ENCODE data around the gene HOXC5. TPM values are rescaled to one million over a fixed set of nuclear protein-coding genes. Genes with fewer than 3 reads are reported as not detected.

HOXC5 gene
- total RNA-seq, 3 donors from 2014 or later: not detected

DNA sequence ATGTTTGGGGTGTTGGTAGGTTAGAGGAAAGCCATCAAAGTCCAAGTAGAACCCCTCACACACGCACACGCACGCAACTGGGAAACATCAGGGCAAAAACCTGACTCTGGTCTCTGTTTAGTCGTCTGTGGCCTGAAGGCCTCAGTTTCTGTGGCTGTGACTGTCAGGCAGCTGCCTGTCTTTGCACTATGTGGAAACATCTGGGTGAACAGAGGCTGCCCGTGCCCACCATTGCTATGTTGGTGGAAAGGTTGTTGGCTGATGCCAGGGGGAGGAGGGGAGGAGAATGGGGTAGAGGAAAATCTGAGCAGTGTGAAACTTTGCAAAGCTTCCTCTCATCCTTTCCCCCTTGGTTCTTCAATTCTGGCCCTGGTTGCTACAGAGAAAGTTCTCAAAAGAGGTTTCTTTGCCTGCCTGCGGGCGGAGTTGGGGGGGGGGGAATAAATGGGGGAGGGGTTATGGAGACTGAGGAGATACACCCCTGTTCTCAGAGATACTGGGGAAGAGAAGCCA, 40.4 kb upstream of the HOXC5 start:
- Mint-ChIP-seq H3K4me1 (ENCODE audit: low read depth) (peaks cover 46% of the 10 kb centered on the region), H3K9me3 (no peaks in the 10 kb centered on the region), H3K4me3 (no peak overlapping the region), H3K36me3 (ENCODE audit: insufficient read depth) (no peaks in the 10 kb centered on the region), H3K27me3 (ENCODE audit: low read depth) (peaks cover 95% of the 10 kb centered on the region)
- DNase-seq (no peak), ATAC-seq (no peak)

DNA sequence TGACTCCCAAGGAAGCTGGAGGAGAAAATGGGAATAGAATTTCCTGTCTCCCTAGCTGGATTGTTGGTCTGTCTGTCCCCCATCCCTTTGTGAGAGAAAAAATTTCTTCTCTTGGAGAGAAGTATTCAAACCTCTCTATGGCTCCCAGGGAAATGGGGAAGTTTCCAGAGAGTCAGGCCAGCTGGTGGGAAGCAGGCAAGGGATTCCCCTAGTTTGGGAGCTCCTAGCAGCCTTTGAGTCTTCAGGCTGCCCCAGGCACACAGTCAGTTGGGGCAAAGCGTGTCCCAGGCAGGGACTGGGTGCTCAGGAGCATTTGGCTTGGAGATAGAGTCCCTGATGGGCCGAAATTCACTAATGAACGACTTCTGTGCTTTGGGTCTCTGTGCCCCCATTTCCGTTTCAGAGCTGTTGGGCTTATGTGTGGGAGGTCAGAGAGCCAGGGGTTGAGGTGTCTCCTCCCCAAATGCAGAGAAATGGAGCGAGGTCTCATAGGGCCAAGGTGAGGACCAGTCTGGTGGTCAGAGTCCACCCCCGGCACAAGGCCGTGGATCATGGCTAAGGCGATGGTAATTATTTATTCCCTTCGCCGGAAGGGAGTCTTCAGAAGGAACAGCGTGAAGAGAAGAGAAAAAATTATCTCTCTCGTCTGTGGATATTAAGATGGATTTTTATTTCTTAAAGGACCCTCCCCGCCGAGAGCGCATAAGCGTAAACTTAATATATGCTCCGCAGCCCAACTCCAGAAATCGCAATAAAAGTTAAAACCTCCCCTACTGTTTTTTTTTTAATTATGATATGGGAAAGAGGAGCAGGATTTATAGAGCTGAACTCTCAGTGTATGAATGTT, 39.5 kb upstream of the HOXC5 start:
- peaks cover 48% of the 10 kb centered on the region for H3K4me1 Mint-ChIP-seq (ENCODE audit: low read depth)

DNA sequence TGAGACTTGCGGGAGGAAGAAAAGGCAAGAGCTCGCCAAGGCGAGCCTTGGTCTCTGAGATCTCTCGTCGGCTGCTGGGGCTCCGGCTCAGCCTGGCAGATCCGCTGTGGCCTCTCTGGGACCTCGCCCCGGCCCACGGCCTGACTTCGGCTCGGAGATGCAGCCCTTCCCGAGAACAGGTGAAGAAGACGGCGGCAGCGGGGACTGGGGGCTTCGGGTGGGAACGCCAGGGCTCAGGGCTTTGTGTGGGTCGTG, 38.9 kb upstream of the HOXC5 start:
- no peaks in the 10 kb centered on the region for H3K36me3 Mint-ChIP-seq (ENCODE audit: insufficient read depth)
- DNase-seq (no peak), ATAC-seq (no peak)
- H3K4me3 Mint-ChIP-seq: peak overlapping the region; percentile 29
- H3K9me3 Mint-ChIP-seq: no peaks in the 10 kb centered on the region
- peaks cover 95% of the 10 kb centered on the region for H3K27me3 Mint-ChIP-seq (ENCODE audit: low read depth)
- H3K4me1 Mint-ChIP-seq (ENCODE audit: low read depth): peaks cover 44% of the 10 kb centered on the region

More for the DNA sequence above, 39.5 kb upstream of the HOXC5 start:
- Mint-ChIP-seq H3K27me3 (ENCODE audit: low read depth) (peaks cover 95% of the 10 kb centered on the region), H3K36me3 (ENCODE audit: insufficient read depth) (no peaks in the 10 kb centered on the region), H3K9me3 (no peaks in the 10 kb centered on the region), H3K4me3 (peak overlapping the region; percentile 29)
- ATAC-seq (no peak), DNase-seq (no peak)

DNA sequence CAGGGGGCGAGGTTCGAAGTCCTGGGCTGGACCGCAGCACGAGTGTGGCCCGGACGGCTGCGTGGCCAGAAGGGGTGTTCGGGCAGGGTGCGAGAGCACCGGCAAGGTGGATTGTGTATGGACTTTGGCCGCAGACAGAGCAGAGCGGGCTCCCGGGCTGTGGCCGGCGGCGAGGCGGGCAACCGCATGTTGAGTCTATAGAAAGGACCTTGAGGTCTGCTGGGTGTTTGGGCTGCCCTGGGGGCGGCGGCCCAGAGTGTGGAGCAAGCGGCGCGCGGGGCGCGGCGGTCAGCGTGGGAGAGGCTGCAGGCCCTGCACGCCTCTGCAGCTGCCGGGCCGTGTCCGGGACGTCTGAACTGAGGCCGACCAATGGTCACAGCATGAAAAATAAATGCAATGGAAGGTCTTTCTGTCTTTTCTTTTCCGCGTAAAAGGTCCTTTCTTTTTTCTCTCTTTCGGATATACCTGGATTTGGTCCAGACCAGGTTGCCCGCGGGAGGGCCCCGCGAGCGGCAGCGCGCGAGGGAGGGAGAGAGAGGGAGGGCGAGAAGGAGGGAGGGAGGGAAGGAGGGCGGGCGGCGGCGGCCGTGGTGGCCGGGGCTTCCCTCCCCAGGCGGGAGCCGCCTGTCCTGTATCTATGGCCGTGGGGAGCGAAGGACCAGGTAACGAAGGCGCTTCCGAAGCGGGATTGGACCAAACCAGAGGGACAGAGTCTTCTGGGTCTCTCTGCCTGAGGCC, 38.4 kb upstream of the HOXC5 start:
- ATAC-seq (no peak), DNase-seq (no peak)
- peaks cover 94% of the 10 kb centered on the region for H3K27me3 Mint-ChIP-seq (ENCODE audit: low read depth)
- H3K36me3 Mint-ChIP-seq (ENCODE audit: insufficient read depth): no peaks in the 10 kb centered on the region
- H3K9me3 Mint-ChIP-seq: no peaks in the 10 kb centered on the region
- H3K4me3 Mint-ChIP-seq: peak overlapping the region; percentile 82
- peaks cover 40% of the 10 kb centered on the region for H3K4me1 Mint-ChIP-seq (ENCODE audit: low read depth)

DNA sequence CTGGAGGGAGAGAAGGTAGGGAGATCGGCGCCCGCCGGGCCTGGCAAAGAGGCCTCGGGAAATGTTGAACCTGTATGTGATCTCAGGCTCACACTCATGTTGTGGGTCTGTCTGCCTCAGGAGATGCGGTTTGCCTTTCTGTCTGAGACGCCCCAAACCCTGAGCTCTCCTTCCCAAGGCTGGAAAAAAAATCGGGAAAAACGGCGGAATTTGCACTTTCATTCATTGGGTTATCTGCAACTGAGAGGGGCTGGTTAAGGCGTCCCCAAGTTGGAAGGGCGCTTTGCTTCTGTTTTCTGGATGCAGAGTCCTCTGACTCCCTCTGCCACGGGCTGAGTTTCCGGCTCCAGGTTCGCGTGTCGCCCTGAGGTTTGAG, 37.9 kb upstream of the HOXC5 start:
- DNase-seq: no peak
- peak overlapping the region; percentile 82 for H3K4me3 Mint-ChIP-seq

DNA sequence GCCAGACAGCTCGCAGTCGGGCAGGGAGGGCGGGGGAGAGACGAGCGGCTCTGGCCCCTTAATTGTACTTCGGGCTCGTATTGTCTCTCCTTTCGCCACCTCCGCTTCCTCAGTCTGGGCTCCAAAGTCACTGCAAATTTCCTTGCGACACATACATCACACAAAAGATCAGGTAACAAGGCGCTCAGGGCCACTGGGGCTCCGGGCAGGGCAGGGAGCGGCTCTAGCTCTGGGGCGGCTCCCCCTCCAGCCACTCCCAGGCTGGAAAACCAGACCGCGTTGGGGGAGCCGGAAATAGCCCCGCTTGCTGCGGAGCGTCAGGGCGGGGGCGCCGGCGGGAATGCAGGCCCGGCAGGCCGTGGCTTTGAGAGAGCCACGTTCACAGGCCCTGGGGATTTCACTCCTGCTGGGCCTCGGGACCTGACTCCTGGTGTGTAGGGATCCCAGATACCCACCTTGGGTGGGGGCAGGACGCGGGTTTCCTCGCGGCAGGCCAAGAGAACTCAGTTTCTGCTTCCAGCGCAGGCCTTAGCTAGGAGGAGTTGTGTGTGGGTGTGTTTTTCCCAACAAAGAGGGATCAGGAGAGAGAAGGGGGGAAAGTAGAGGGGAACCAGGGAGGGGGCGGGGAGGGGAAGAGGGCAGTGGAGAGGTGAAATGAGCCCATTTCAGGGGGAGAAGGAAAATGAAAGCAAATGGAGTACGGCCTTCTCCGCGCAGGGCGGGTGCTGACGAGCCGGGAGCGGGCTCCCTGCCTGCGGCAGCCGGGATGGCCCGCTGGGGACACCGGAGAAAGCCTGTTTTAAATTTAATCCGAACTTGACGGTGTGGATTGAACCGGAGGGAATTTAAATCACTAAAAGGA, 37.2 kb upstream of the HOXC5 start:
- Mint-ChIP-seq H3K9me3 (no peaks in the 10 kb centered on the region), H3K4me1 (ENCODE audit: low read depth) (peaks cover 32% of the 10 kb centered on the region), H3K4me3 (peak overlapping the region; percentile 82), H3K36me3 (ENCODE audit: insufficient read depth) (no peaks in the 10 kb centered on the region), H3K27me3 (ENCODE audit: low read depth) (peaks cover 94% of the 10 kb centered on the region)
- DNase-seq (no peak), ATAC-seq (peak; percentile 48 to 54)

More for the DNA sequence above, 37.9 kb upstream of the HOXC5 start:
- Mint-ChIP-seq H3K9me3 (no peaks in the 10 kb centered on the region), H3K36me3 (ENCODE audit: insufficient read depth) (no peaks in the 10 kb centered on the region), H3K4me1 (ENCODE audit: low read depth) (peaks cover 36% of the 10 kb centered on the region), H3K27me3 (ENCODE audit: low read depth) (peaks cover 94% of the 10 kb centered on the region)
- peak; percentile 15 to 20 for ATAC-seq

DNA sequence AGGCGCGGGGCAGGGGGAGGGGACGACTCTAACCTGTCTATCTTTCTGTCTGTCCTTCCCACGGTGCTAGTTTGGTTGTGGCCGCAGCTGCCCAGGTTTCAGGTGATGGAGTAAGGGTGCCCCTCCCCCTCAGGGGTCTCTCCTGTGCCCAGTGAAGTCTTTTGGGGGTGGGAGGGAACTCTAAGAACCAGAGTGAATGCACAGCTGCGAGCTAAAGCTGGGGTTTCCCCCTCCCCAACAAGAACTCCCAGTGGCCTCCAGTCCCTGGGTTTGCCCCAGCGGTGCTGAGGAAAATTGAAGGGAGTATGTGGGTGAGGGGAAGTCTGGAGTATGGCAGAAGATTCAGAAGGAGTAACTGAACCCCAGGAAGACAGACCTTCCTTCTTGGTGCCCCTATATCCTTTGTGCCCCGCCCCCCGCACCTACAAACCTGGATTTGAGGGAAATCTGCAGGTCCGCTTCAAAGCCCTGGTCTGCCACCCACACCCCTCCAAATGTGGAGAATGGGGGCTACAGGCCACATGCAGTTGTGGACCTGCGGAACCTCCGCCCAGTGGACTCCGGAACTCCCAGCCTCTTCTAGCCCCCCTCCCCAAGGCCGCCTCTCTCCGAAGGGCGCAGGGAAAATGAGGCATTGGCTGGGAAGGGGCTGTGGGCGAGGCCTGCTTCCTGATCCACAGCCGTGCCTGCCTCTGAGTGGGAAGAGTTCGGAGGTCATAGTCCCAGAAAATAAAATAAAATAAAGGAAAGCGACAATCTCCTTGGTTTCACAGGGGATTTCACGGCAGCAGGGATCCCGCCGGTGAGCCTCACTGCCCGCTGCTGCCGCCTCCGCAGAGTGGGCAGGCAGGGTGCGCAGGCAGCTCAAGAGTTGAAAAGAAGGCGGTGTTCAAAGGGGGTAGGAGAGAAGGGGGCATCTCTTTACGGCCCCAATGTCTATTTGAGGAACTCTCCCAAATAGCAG, 36.3 kb upstream of the HOXC5 start:
- DNase-seq (no peak), ATAC-seq (peak in 1 of 2 donors; percentile 6)
- H3K9me3 Mint-ChIP-seq: no peaks in the 10 kb centered on the region
- H3K27me3 Mint-ChIP-seq (ENCODE audit: low read depth): peaks cover 94% of the 10 kb centered on the region
- no peaks in the 10 kb centered on the region for H3K36me3 Mint-ChIP-seq (ENCODE audit: insufficient read depth)
- H3K4me1 Mint-ChIP-seq (ENCODE audit: low read depth): peaks cover 32% of the 10 kb centered on the region
- peak overlapping the region; percentile 82 for H3K4me3 Mint-ChIP-seq

DNA sequence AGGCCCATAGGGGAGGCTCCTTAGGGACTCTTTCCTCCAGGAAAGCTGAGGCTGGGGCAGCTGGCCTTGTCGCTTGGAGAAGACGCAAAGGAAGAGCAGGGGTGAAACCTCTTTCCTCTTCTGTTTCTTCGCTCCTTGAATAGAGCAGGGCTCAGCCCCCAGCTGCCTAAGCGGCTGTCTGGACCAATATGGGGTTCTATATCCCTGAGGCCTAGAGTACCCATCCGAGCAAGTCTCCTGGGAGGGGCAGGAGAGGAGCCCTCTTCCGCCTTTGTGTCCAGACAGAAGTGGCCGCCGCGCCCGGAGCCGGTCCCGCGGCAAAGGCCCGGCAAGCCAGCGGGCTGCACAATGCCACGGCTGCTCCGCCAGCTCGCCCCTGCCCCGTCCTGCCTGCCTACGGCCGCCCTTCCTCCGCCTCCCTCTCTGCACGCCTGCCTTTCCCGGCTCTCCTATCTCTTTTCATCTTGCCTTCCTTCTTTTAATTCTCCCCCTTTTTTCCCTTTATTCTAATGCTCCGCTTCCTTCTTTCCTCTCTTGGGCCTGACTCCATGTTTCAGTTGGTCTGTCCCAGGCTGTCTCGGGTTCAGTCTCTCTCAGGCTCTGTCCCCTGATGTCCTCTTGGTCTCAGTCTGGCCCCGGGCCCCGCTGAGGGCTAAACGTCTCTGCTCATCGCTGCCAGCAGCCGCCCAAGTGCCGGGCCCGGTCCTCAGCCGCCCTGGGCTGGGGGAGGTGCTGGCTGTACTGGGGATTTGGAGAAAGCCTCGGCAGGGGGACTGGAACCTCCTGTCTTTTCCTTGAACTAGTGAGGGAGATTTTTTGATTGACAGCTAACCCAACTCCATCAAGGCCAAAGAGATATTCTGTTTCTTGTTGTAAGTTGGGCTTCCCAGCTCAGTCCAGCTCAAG, 35.4 kb upstream of the HOXC5 start:
- no peaks in the 10 kb centered on the region for H3K9me3 Mint-ChIP-seq
- no peak for DNase-seq
- ATAC-seq: no peak
- H3K36me3 Mint-ChIP-seq (ENCODE audit: insufficient read depth): no peaks in the 10 kb centered on the region
- H3K4me1 Mint-ChIP-seq (ENCODE audit: low read depth): peaks cover 35% of the 10 kb centered on the region
- H3K4me3 Mint-ChIP-seq: no peak overlapping the region
- peaks cover 94% of the 10 kb centered on the region for H3K27me3 Mint-ChIP-seq (ENCODE audit: low read depth)

DNA sequence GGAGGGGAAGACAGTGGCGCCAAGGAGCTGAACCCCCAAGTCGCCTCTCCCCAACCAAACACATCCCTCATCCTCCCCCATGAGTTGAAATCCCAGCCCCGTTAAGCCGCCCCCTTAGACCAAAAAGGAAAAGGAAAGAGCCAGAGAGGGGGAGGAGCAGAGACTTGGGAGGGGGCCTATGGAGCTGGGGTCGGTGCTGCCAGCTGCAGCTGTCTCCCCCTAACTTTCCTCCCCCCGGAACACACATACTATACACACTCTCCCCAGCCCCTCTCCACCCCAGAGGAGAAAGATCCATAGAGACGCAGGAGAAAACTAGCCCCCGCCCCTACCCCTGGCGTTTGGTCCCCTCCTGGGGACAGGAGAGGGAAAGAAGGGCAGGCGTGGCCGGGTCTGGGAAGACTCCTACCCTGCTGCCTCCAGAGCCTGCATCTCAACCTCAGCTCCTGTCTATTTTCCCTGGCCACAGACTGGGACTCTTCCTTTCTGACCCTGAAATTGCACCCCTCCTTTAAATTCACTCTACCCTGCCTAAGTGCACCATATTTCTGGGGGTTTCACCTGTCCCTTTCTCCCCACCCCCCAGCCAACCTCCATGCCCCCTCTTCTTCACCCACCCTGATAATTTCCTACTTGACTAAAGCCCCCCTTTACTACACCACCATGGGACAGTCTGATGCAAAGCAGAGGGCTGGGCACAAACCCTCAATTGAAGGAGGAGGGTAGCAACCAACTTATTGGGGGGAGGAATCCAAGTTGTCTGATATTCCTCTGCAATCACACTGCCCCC, 34.5 kb upstream of the HOXC5 start:
- Mint-ChIP-seq H3K9me3 (no peaks in the 10 kb centered on the region), H3K27me3 (ENCODE audit: low read depth) (peaks cover 95% of the 10 kb centered on the region), H3K4me3 (no peak overlapping the region), H3K36me3 (ENCODE audit: insufficient read depth) (no peaks in the 10 kb centered on the region), H3K4me1 (ENCODE audit: low read depth) (peaks cover 36% of the 10 kb centered on the region)
- DNase-seq: no peak
- ATAC-seq: no peak

DNA sequence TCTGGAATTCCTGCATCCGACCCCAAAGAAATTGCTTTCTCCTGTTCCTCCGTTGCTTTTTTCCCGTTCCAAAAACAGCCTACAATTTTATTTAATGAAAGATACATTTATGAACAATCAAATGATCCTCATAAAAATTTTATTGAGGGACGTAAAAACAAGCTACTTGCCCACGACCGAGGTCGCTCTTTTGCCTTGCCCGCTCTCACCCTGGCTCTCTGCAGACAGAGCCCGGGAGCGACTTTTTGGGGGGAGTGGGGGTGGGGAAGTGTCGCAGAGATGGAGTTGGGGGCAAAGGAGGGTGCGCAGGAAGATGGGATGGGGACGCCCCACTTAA, 34.0 kb upstream of the HOXC5 start:
- Mint-ChIP-seq H3K27me3 (ENCODE audit: low read depth) (peaks cover 95% of the 10 kb centered on the region), H3K36me3 (ENCODE audit: insufficient read depth) (no peaks in the 10 kb centered on the region), H3K4me3 (no peak overlapping the region), H3K4me1 (ENCODE audit: low read depth) (peaks cover 35% of the 10 kb centered on the region), H3K9me3 (no peaks in the 10 kb centered on the region)
- no peak for DNase-seq
- ATAC-seq: no peak

DNA sequence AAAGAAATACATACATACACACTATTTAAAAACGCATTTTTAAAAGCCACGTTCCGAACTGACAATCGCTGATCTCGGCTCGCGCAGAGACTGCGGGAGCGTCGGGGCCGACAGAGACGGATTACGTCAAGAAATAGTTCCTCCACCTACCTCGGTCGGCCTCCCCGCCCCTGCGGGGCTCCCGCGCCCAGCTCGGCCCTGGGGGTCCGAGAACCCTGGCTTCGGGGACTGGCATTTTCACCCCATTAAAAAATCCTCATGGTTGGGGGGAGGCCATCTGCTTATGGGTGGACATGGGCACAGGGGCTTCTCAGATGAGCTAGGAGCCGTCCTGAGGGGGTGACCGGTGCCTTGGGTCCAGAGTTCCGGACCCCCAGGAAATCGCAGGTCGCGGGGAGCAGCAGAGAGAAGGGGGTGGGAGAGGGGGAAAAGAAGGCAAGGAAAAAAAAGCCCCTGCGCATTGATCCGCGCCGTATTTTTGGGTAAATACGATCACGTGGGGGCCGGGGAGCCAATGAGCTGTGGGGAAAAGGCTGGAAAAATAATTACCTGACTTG, 33.2 kb upstream of the HOXC5 start:
- Mint-ChIP-seq H3K9me3 (no peaks in the 10 kb centered on the region), H3K27me3 (ENCODE audit: low read depth) (peaks cover 95% of the 10 kb centered on the region), H3K4me1 (ENCODE audit: low read depth) (peaks cover 31% of the 10 kb centered on the region), H3K36me3 (ENCODE audit: insufficient read depth) (no peaks in the 10 kb centered on the region), H3K4me3 (peak overlapping the region; percentile 13)
- ATAC-seq (no peak), DNase-seq (no peak)

Measured in activated T-cell treated with anti-CD3 and anti-CD28 coated beads, Interleukin-2, amount 50 U/mL, for 4 hours (primary cell).